H9 (cell line): Measurements from ENCODE around the gene C1orf115. TPM values are rescaled to one million over a fixed set of nuclear protein-coding genes. Genes with fewer than 3 reads are reported as not detected.
"Not testable (repeated sequence)": the region's sequence is repeated elsewhere in the genome, so short reads cannot be mapped to it uniquely, and the experiment has no call there.

Experiments used
- DNase-seq: peaks from one replicate; pipeline ENCODE4 v3.0.0-alpha.2; 2017
- H2AFZ ChIP-seq: one replicate; pipeline ENCODE4 v1.6.1; 2013; ENCODE audit warnings: mild to moderate bottlenecking, low read length, control low read depth, moderate library complexity
- H2AK5ac ChIP-seq: 2 replicates; pipeline ENCODE4 v1.6.1; 2013; ENCODE audit warnings: low read length, control low read depth, mixed read lengths; ENCODE audit not compliant: insufficient read length
- H2BK120ac ChIP-seq: one replicate; pipeline ENCODE4 v1.6.1; 2013; ENCODE audit warnings: low read depth, mild to moderate bottlenecking, low read length, control low read depth, inconsistent platforms; ENCODE audit not compliant: poor library complexity, severe bottlenecking
- H2BK12ac ChIP-seq: 2 replicates; pipeline ENCODE4 v1.6.1; 2013; ENCODE audit warnings: low read length, control low read depth, mixed read lengths, low read depth; ENCODE audit not compliant: insufficient read length
- H2BK15ac ChIP-seq: 2 replicates; pipeline ENCODE4 v1.6.1; 2013; ENCODE audit warnings: low read depth, low read length, control low read depth
- H2BK20ac ChIP-seq: one replicate; pipeline ENCODE4 v1.6.1; 2013; ENCODE audit warnings: low read depth, mild to moderate bottlenecking, low read length, control low read depth, inconsistent platforms; ENCODE audit not compliant: poor library complexity, severe bottlenecking
- H2BK5ac ChIP-seq: 2 replicates; pipeline ENCODE4 v1.6.1; 2013; ENCODE audit warnings: low read length, control low read depth, mixed read lengths; ENCODE audit not compliant: insufficient read length
- H3K14ac ChIP-seq: 2 replicates; pipeline ENCODE4 v1.6.1; 2013; ENCODE audit warnings: low read length, control low read depth; ENCODE audit not compliant: insufficient read depth
- H3K18ac ChIP-seq: 2 replicates; pipeline ENCODE4 v1.6.1; 2013; ENCODE audit warnings: low read depth, mild to moderate bottlenecking, mixed read lengths, low read length, control low read depth; ENCODE audit not compliant: insufficient read length
- H3K23ac ChIP-seq: 2 replicates; pipeline ENCODE4 v1.6.1; 2013; ENCODE audit warnings: low read length, control low read depth, mixed read lengths, low read depth; ENCODE audit not compliant: insufficient read length
- H3K23me2 ChIP-seq: 2 replicates; pipeline ENCODE4 v1.6.1; 2013; ENCODE audit warnings: low read depth, mild to moderate bottlenecking, mixed read lengths, low read length, control low read depth; ENCODE audit not compliant: insufficient read length, poor library complexity, severe bottlenecking
- H3K27ac ChIP-seq: 2 replicates; pipeline ENCODE4 v1.5.1; 2013; ENCODE audit warnings: low read length, control low read depth, mixed read lengths, low read depth; ENCODE audit not compliant: insufficient read length
- H3K27me3 ChIP-seq: 2 replicates; pipeline ENCODE4 v1.6.1; 2013; ENCODE audit warnings: low read length, control low read depth, inconsistent platforms; ENCODE audit not compliant: insufficient read depth
- H3K4ac ChIP-seq: 2 replicates; pipeline ENCODE4 v1.6.1; 2013; ENCODE audit warnings: low read depth, mild to moderate bottlenecking, control low read depth, inconsistent platforms, low read length, moderate library complexity
- H3K4me1 ChIP-seq: 2 replicates; pipeline ENCODE4 v1.6.1; 2013; ENCODE audit warnings: low read length, control low read depth, inconsistent platforms; ENCODE audit not compliant: insufficient read depth
- H3K4me2 ChIP-seq: 2 replicates; pipeline ENCODE4 v1.6.1; 2013; ENCODE audit warnings: low read length, control low read depth, mixed read lengths; ENCODE audit not compliant: insufficient read length, insufficient read depth
- H3K56ac ChIP-seq: 2 replicates; pipeline ENCODE4 v1.6.1; 2013; ENCODE audit warnings: low read depth, mild to moderate bottlenecking, mixed read lengths, low read length, control low read depth; ENCODE audit not compliant: insufficient read length
- H3K79me1 ChIP-seq: 2 replicates; pipeline ENCODE4 v1.6.1; 2013; ENCODE audit warnings: low read depth, mild to moderate bottlenecking, moderate library complexity, low read length, control low read depth, inconsistent platforms; ENCODE audit not compliant: insufficient read depth, poor library complexity, severe bottlenecking
- H3K79me2 ChIP-seq: 2 replicates; pipeline ENCODE4 v1.6.1; 2013; ENCODE audit warnings: low read length, control low read depth, inconsistent platforms; ENCODE audit not compliant: insufficient read depth
- H3K9ac ChIP-seq: 2 replicates; pipeline ENCODE4 v1.6.1; 2013; ENCODE audit warnings: low read length, control low read depth, mixed read lengths; ENCODE audit not compliant: insufficient read length; ENCODE audit errors: extremely low read depth
- H3K9me3 ChIP-seq: one replicate; pipeline ENCODE4 v1.6.1; 2013; ENCODE audit warnings: low read depth, low read length, inconsistent platforms; ENCODE audit not compliant: control insufficient read depth
- H3T11ph ChIP-seq: one replicate; pipeline ENCODE4 v1.6.1; 2013; ENCODE audit warnings: mild to moderate bottlenecking, low read length, control low read depth, inconsistent platforms
- H4K20me1 ChIP-seq: one replicate; pipeline ENCODE4 v1.6.1; 2013; ENCODE audit not compliant: control insufficient read depth, insufficient read length, insufficient read depth
- H4K5ac ChIP-seq: 2 replicates; pipeline ENCODE4 v1.6.1; 2013; ENCODE audit warnings: low read depth, mild to moderate bottlenecking, mixed read lengths, low read length, control low read depth; ENCODE audit not compliant: insufficient read length
- H4K8ac ChIP-seq: replicated peaks from 2 replicates; pipeline ENCODE4 v1.6.1; 2013; ENCODE audit warnings: low read length, control low read depth, mixed read lengths, low read depth; ENCODE audit not compliant: insufficient read length
- H4K91ac ChIP-seq: 2 replicates; pipeline ENCODE4 v1.6.1; 2013; ENCODE audit warnings: low read depth, mild to moderate bottlenecking, moderate library complexity, mixed read lengths, low read length, control low read depth; ENCODE audit not compliant: insufficient read length
- H3K27ac Mint-ChIP-seq, 3 experiments: 2 replicates in 2 of 3; 3 replicates in 1 of 3; pipeline ENCODE4 v1.8.0; 2020 to 2021; ENCODE audit warnings: mixed read lengths in 3 of 3, mild to moderate bottlenecking in 1 of 3, moderate library complexity in 1 of 3
- H3K27me3 Mint-ChIP-seq: 2 replicates; pipeline ENCODE4 v1.8.0; 2021; ENCODE audit warnings: low read depth, mild to moderate bottlenecking, moderate library complexity, mixed read lengths
- H3K36me3 Mint-ChIP-seq, 3 experiments: 2 replicates in 2 of 3; 3 replicates in 1 of 3; pipeline ENCODE4 v1.8.0; 2020 to 2021; ENCODE audit warnings: low read depth in 3 of 3, mixed read lengths in 3 of 3; ENCODE audit not compliant: insufficient read depth in 1 of 3
- H3K4me1 Mint-ChIP-seq, 2 experiments: 2 replicates each; pipeline ENCODE4 v1.8.0; 2020; ENCODE audit warnings: mixed read lengths in 2 of 2
- H3K4me3 Mint-ChIP-seq, 2 experiments: 2 replicates in 1 of 2; 3 replicates in 1 of 2; pipeline ENCODE4 v1.8.0; 2020 to 2021; ENCODE audit warnings: mild to moderate bottlenecking in 2 of 2, mixed read lengths in 2 of 2, moderate library complexity in 1 of 2
- H3K9me3 Mint-ChIP-seq, 2 experiments: 2 replicates in 1 of 2; 3 replicates in 1 of 2; pipeline ENCODE4 v1.8.0; 2020; ENCODE audit warnings: mild to moderate bottlenecking in 2 of 2, mixed read lengths in 2 of 2, moderate library complexity in 1 of 2
- WGBS: extraction: QIAGEN DNeasy Blood & Tissue Kit; methylation state at CpG from one replicate; pipeline ENCODE4 v1.1.7; 2013; ENCODE audit warnings: missing lambda C conversion rate, low lambda C conversion rate, mixed read lengths; ENCODE audit not compliant: insufficient read length; ENCODE audit errors: extremely low coverage; 5-methylcytosine and 5-hydroxymethylcytosine counted together
- total RNA-seq: library from RNA; stranded (reverse); gene quantifications from 2 replicates; pipeline ENCODE4 v1.2.1, GENCODE V29; 2021
- TF ChIP-seq, protein P1 (sequence below): fragments of 200-600 bp; sonication (generic); conservative IDR thresholded peaks from 3 replicates; pipeline ENCODE4 v1.8.0; 2021; ENCODE audit warnings: antibody characterized with exemption, mild to moderate bottlenecking

Gene C1orf115
- total RNA-seq, 1 experiment from 2014 or later, result 6.0 TPM

DNA sequence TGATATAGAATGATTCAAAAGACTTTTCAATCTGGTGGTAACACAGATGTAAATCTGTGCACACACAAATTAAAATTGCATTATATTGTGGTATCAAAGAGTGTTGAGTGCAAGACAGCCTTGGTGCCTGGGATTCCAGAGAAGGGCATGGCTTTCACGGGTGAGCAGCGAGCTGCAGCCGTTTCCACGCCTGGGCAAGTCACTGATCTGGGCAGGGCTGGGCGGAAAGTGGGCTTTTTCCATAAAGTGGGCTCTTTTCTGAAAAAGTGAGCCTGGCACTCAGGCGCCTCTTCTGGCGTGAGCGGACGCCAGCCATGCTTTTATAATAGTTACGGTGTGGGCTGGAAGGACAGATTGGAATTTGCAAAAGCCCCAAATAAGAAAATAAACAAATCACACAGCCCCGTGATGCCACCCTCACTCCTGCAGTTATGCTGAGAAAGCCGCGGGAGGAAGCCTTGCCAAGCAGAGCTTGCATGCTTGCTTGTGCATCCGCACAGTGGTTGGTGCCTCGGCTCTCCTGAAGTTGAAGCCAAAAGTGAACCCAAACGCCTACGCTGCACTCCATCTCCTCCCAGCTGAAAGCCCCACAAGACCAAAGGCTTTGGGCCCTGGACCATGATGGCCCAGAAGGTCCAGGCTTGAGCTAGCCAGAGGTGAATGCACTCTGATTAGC lies 7.1 kb upstream of the C1orf115 start:
- H3K56ac ChIP-seq, result no peak overlapping the region
- no peak overlapping the region for H3K27ac ChIP-seq
- Mint-ChIP-seq H3K27ac (0 out of 7 replicates have a peak overlapping the region, but pooled peaks of 1 of the 3 experiments have one; percentile 31), H3K4me3 (no peak overlapping the region), H3K9me3 (no peaks in the 10 kb centered on the region), H3K36me3 (0 out of 7 replicates have a peak, but pooled peaks cover 0 to 1% (median 0%) of the 10 kb centered on the region in 3 experiments), H3K4me1 (peaks cover 0 to 4% of the 10 kb centered on the region in 2 experiments; a peak in 2 of 4 replicates), H3K27me3 (no peaks in the 10 kb centered on the region; the same call in none of the 2 replicates)
- no peaks in the 10 kb centered on the region for H3K79me1 ChIP-seq
- no peak for DNase-seq
- H4K91ac ChIP-seq, result no peak overlapping the region
- H2BK15ac ChIP-seq, result no peak overlapping the region
- no peak overlapping the region for H2BK12ac ChIP-seq
- no peak overlapping the region for H3T11ph ChIP-seq
- H2BK5ac ChIP-seq, result no peak overlapping the region
- no peak overlapping the region for H3K4ac ChIP-seq
- H3K9ac ChIP-seq, result no peak overlapping the region
- H3K4me1 ChIP-seq, result no peaks in the 10 kb centered on the region
- no peaks in the 10 kb centered on the region for H3K27me3 ChIP-seq
- H3K23me2 ChIP-seq, result no peaks in the 10 kb centered on the region
- no peaks in the 10 kb centered on the region for H3K79me2 ChIP-seq
- no peak overlapping the region for H2AK5ac ChIP-seq
- H3K4me2 ChIP-seq, result no peak overlapping the region
- H4K8ac ChIP-seq, result no peak overlapping the region
- H2AFZ ChIP-seq, result no peak overlapping the region
- H3K23ac ChIP-seq, result no peak overlapping the region
- TF ChIP-seq, protein P1, sequence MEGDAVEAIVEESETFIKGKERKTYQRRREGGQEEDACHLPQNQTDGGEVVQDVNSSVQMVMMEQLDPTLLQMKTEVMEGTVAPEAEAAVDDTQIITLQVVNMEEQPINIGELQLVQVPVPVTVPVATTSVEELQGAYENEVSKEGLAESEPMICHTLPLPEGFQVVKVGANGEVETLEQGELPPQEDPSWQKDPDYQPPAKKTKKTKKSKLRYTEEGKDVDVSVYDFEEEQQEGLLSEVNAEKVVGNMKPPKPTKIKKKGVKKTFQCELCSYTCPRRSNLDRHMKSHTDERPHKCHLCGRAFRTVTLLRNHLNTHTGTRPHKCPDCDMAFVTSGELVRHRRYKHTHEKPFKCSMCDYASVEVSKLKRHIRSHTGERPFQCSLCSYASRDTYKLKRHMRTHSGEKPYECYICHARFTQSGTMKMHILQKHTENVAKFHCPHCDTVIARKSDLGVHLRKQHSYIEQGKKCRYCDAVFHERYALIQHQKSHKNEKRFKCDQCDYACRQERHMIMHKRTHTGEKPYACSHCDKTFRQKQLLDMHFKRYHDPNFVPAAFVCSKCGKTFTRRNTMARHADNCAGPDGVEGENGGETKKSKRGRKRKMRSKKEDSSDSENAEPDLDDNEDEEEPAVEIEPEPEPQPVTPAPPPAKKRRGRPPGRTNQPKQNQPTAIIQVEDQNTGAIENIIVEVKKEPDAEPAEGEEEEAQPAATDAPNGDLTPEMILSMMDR, result no peak
- no peaks in the 10 kb centered on the region for H3K9me3 ChIP-seq
- H2BK120ac ChIP-seq, result no peak overlapping the region
- WGBS, result no CpG with 5 or more reads among the region's 17 CpGs
- H2BK20ac ChIP-seq, result no peak overlapping the region
- no peak overlapping the region for H4K5ac ChIP-seq
- no peak overlapping the region for H3K18ac ChIP-seq
- no peaks in the 10 kb centered on the region for H4K20me1 ChIP-seq
- no peak overlapping the region for H3K14ac ChIP-seq

DNA sequence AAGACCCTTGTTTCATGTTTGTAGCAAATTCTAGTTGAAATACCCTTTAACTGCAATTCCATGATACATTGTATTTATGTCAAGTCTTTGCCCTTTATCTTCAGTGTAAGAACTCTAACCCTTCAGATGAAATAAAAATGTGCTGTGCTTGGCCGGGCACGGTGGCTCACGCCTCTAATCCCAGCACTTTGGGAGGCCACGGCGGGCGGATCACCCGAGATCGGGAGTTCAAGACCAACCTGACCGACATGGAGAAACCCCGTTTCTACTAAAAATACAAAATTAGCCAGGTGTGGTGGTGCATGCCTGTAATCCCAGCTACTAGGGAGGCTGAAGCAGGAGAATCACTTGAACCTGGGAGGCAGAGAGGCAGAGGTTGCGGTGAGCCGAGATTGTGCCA lies 6.4 kb upstream of the C1orf115 start:
- not testable (repeated sequence) for H3K27ac Mint-ChIP-seq, H3K79me1 ChIP-seq, H3K27ac ChIP-seq, H2BK5ac ChIP-seq, H3T11ph ChIP-seq, H2AK5ac ChIP-seq, H2BK12ac ChIP-seq, H3K56ac ChIP-seq, H3K9me3 ChIP-seq, H3K14ac ChIP-seq, H3K18ac ChIP-seq, H3K4me1 Mint-ChIP-seq, H3K23ac ChIP-seq, H2BK120ac ChIP-seq, H3K27me3 ChIP-seq, H3K79me2 ChIP-seq, H3K23me2 ChIP-seq, H3K36me3 Mint-ChIP-seq, H2BK15ac ChIP-seq, H2BK20ac ChIP-seq, DNase-seq, H3K4me2 ChIP-seq, H3K4me3 Mint-ChIP-seq, H4K20me1 ChIP-seq, H4K91ac ChIP-seq, H3K27me3 Mint-ChIP-seq, H3K4me1 ChIP-seq, H4K8ac ChIP-seq, H2AFZ ChIP-seq, H3K9ac ChIP-seq, H3K9me3 Mint-ChIP-seq, H4K5ac ChIP-seq, H3K4ac ChIP-seq
- no CpG with 5 or more reads among the region's 12 CpGs for WGBS
